ENCODE measurements around the gene AKAP13.
A peak's percentile ranks its signal among the peaks of the same experiment; 100 is the strongest.

AKAP13 gene

DNA sequence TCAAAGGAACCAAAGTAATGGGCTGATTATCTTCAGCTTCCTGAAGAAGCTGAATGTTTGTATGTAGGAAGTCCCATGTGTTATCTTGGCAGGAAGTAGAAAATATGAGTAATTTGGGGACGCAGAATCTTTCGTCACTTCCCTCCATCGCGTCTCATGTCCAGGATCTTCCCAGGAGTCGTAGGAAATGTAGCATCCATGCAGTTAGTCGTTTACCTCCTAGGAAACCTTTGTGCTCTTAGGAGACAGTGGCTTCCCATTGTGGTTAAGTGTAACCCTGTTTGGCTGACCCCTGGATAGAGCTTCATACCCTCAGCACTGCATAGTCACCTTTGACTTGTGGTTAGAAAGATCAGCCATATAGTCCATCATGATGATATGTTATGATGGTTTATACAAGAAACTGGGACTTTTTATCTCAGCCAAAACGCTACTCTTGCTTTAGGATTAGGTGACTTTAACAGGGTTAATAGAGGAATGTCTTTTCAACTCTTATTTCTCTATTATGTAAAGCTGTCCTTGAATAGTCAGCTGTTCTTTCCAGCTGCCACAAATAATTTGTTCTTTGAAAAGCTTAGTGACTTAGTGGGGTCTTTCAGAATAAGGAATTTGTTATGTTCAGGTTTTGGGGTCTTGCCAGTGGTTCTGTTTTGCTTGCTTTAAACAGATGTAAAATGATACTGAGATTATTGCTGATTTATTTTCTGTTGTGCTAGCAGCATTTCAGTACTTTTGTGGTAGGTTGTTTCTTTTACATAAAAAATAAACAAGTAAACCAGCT, 322.1 kb downstream of the AKAP13 start:
- Histone ChIP-seq H3K9me3 (no peaks in the 10 kb centered on the region), H3K27ac (no peak overlapping the region), H3K4me1 (peaks cover 59% of the 10 kb centered on the region), H3K27me3 (no peaks in the 10 kb centered on the region), H3K4me3 (no peak overlapping the region), H3K36me3 (peaks cover 17% of the 10 kb centered on the region), H4K20me1 (no peaks in the 10 kb centered on the region), H3K4me2 (peak overlapping the region; percentile 47), H3K9ac (no peak overlapping the region)
- no peak for TF ChIP-seq Cebpa-rat (IDR thresholded peaks at IDR 0.05)

DNA sequence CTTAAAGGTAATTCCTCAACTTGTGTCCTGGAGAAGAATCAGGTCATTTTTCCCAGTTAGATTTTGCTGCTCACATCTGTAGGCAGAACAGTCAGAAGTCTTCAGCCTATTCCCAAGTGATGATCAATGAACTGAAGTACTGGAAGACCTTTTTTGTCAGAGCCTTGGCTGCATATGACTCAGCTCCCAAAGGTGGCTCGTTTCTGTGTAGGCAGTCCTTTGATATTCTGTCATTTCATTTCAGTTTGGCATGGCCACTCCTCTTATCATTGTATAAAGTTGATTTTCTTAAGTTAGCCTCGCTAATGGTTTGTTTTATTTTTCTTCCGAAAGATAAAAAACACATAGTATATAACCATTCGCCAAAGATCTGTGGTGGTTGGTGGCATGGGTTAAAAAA, 323.7 kb downstream of the AKAP13 start:
- H3K4me2 ChIP-seq = no peak overlapping the region
- no peak overlapping the region for H3K27ac ChIP-seq
- TF ChIP-seq Cebpa-rat (IDR thresholded peaks at IDR 0.05) = no peak
- H3K9me3 ChIP-seq = no peaks in the 10 kb centered on the region
- peaks cover 17% of the 10 kb centered on the region for H3K36me3 ChIP-seq
- no peak overlapping the region for H3K9ac ChIP-seq
- H4K20me1 ChIP-seq = no peaks in the 10 kb centered on the region
- no peaks in the 10 kb centered on the region for H3K27me3 ChIP-seq
- peaks cover 72% of the 10 kb centered on the region for H3K4me1 ChIP-seq
- no peak overlapping the region for H3K4me3 ChIP-seq

DNA sequence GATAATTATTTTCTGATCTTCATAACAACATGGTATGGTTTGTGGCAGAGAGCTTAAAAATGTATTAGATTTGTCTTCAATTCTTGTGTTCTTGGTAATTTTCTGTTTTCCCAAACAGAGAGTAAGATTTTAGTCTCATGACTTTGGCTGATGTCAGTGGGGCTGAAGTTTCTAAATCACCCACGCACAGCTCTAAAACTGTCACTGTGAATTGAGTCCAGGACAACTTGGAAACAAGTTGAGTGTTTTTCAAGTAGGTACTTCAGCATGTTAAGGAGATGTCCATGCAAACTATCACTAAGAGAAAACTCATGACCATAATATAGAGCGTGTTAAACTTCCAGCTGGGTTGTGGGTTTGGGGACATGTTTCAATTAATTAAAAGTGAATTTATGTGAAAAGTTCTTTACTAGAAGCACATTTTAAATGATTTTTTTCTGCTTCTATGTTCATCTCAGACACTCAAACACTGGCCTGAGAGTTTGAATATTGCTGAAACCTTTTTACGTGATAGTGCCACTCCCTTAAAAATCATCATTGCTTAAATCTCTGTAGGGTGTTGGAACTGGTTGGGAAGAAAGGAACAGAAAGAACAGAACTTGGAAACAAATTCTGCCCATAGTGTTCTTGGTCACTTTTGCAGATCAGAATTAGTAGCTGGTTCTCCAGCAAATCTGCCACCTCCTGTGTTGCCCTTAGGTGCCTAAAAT, 324.5 kb downstream of the AKAP13 start:
- peaks cover 72% of the 10 kb centered on the region for H3K4me1 ChIP-seq
- no peak overlapping the region for H3K27ac ChIP-seq
- TF ChIP-seq Cebpa-rat (IDR thresholded peaks at IDR 0.05) = no peak
- H4K20me1 ChIP-seq = no peaks in the 10 kb centered on the region
- H3K27me3 ChIP-seq = no peaks in the 10 kb centered on the region
- no peak overlapping the region for H3K9ac ChIP-seq
- no peak overlapping the region for H3K4me3 ChIP-seq
- no peak overlapping the region for H3K4me2 ChIP-seq
- peaks cover 17% of the 10 kb centered on the region for H3K36me3 ChIP-seq
- no peaks in the 10 kb centered on the region for H3K9me3 ChIP-seq

DNA sequence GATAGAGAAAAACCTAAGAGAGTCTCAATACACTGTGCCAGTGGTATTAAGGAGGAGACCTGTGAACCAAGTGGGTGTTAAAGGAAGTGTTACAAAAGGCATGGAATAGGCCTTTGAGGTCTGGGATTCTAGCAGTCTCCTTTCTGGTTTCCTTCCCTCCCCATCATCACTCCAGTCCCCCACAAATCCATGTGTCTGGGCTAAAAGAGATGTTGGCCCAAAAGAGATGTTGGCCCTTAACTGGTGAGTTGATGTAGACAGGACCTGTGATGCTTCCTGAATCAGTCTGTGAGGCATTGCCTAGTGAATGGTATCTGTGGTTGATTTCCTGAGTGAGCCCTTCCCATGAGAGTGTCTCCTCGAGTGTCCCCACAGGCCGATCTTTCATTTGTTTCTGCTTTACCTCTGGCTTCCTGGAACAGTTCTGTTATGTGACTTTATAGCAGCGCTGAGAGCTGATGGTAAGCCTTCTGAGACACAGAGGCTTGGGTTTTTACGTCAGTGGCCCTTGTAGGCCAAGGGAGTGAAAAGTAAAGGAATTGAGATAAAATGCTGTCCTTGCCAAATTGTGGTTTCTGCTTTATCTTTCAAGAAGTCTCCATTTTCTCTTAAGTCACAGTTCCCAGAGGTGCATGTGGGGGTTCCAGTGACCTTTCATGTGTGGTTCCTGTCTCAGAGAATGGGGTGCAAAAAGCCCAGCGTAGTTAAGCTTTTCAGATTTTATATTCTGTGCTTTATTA, 326.5 kb downstream of the AKAP13 start:
- peak overlapping the region; percentile 61 for H3K4me3 ChIP-seq
- no peaks in the 10 kb centered on the region for H4K20me1 ChIP-seq
- H3K4me2 ChIP-seq = peak overlapping the region; percentile 86
- peak overlapping the region; percentile 85 for H3K27ac ChIP-seq
- H3K27me3 ChIP-seq = no peaks in the 10 kb centered on the region
- peaks cover 25% of the 10 kb centered on the region for H3K36me3 ChIP-seq
- peak overlapping the region; percentile 76 for H3K9ac ChIP-seq
- H3K4me1 ChIP-seq = peaks cover 67% of the 10 kb centered on the region
- H3K9me3 ChIP-seq = no peaks in the 10 kb centered on the region
- no peak for TF ChIP-seq Cebpa-rat (IDR thresholded peaks at IDR 0.05)

DNA sequence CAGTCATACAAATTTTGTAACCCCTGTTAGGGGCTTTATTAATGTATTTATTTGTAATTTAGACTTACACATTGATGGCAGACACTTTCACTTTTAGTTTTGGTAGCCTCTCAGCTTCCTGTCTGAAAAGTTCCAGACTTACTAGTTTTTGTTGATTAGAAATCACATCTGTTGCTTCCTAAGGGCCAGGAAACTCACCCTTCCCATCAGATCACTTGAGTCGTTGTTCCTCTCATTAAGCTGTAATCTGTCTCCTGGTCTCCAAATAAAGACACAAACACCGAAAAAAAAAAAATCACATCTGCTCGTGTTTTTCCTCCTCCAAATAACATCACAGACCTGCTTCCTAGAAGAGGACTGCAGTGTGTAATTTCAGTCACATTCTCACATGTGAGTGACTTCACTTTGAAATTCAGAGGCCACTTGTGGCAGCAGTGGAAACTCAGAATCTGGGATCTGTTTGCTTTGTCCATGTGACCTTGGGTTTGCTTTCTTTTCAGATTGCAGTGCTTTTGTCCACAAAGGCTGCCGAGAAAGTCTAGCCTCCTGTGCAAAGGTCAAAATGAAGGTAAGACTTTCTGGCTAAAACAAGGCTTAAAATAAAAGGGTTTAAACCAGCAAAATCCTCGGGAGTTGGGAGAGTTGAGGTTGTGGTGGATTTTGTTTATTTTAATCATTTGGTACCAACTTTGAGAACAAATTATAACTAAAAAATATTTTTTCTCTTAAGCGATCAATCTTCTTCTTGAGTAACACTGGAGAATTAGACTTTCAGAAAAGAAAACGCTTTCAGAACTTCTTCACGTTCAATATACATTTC, 327.3 kb downstream of the AKAP13 start:
- Histone ChIP-seq H3K4me3 (peak overlapping the region; percentile 61), H3K36me3 (peaks cover 28% of the 10 kb centered on the region), H3K9ac (peak overlapping the region; percentile 76), H3K27me3 (no peaks in the 10 kb centered on the region), H3K27ac (peak overlapping the region; percentile 85), H4K20me1 (no peaks in the 10 kb centered on the region), H3K4me2 (peak overlapping the region; percentile 86), H3K4me1 (peaks cover 59% of the 10 kb centered on the region), H3K9me3 (no peaks in the 10 kb centered on the region)
- no peak for TF ChIP-seq Cebpa-rat (IDR thresholded peaks at IDR 0.05)

DNA sequence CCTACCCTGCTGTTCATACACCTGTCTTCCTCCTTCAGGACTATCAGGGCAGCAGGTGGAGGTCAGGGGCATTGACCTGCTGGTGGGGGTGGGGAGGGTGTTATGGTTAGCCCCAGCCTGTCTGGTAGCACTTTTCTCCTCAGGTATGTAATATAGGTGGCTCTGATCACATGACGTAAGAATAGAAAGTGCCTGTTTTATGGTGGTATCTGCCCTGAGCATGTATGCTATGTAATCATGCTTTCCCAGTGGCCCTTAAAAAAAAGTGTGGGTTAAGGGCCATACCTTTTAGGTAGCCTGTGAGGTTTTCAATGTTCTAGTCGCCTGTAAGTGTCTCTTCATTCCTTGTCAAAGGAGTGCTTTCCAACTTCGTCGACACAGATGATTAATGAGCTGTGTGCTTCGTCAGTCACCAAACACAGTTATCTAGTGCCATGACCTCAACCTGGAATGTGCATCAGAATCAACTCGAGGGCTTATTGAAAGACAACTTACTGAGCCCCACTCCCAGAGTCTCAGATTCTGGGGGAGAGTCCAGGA, 328.1 kb downstream of the AKAP13 start:
- H3K9ac ChIP-seq = peak overlapping the region; percentile 76; the same call in 1 of the 2 replicates
- peak overlapping the region; percentile 86 for H3K4me2 ChIP-seq
- no peak overlapping the region for H3K4me3 ChIP-seq
- H3K9me3 ChIP-seq = no peaks in the 10 kb centered on the region
- peaks cover 52% of the 10 kb centered on the region for H3K4me1 ChIP-seq
- H4K20me1 ChIP-seq = no peaks in the 10 kb centered on the region
- H3K36me3 ChIP-seq = peaks cover 33% of the 10 kb centered on the region
- TF ChIP-seq Cebpa-rat (IDR thresholded peaks at IDR 0.05) = no peak
- peak overlapping the region; percentile 85 for H3K27ac ChIP-seq
- no peaks in the 10 kb centered on the region for H3K27me3 ChIP-seq

DNA sequence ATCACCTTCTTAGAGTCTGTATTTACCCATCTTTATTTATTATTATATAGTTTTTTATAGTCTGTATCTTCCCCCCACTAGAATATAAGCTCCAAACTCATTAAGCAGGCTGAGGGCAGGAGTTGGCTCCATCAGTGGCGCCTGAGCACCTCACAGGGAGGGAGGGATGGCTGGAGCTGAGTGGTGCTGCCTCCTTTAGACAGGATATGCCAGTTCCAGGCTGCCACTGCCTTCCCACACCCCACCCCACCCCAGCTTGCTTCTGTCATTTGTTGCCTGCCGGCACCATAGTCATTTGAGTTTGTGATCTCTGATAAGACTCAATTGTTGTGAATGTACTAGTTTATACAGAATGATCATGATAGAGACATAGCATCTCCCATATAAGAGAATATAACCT, 328.8 kb downstream of the AKAP13 start:
- Histone ChIP-seq H3K27me3 (no peaks in the 10 kb centered on the region), H3K4me2 (no peak overlapping the region), H3K27ac (no peak overlapping the region), H3K4me3 (no peak overlapping the region), H3K9me3 (no peaks in the 10 kb centered on the region), H3K9ac (no peak overlapping the region), H3K36me3 (peaks cover 40% of the 10 kb centered on the region), H3K4me1 (peaks cover 44% of the 10 kb centered on the region), H4K20me1 (no peaks in the 10 kb centered on the region)
- no peak for TF ChIP-seq Cebpa-rat (IDR thresholded peaks at IDR 0.05)

DNA sequence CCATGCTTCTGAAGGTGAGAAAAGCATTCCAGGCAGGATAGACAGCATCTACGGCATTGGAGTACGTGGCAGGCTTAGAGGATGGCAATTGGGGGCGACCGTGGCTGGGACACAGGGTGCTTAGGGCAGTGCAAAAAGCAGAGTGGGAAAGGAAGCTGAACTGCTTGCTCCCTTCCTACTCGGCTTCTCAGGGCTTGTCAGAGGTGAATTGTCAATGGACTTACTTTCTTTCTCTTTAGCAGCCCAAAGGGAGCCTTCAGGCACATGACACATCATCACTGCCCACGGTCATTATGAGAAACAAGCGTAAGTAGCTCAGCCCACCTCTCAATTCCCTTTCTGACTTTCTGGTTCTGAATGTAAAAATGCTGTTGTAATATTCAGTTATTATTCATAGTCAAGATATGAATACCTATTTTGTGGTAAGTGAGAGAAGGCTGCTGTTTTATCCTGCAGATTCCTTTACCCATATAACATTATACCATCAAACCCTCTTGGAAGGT, 330.0 kb downstream of the AKAP13 start:
- H4K20me1 ChIP-seq = no peaks in the 10 kb centered on the region
- no peak overlapping the region for H3K27ac ChIP-seq
- no peaks in the 10 kb centered on the region for H3K9me3 ChIP-seq
- H3K4me1 ChIP-seq = peaks cover 34% of the 10 kb centered on the region
- no peak overlapping the region for H3K4me3 ChIP-seq
- H3K27me3 ChIP-seq = no peaks in the 10 kb centered on the region
- no peak overlapping the region for H3K9ac ChIP-seq
- peaks cover 51% of the 10 kb centered on the region for H3K36me3 ChIP-seq
- no peak overlapping the region for H3K4me2 ChIP-seq
- no peak for TF ChIP-seq Cebpa-rat (IDR thresholded peaks at IDR 0.05)

Data from BLaER1 (cell line).